WTC11 (cell line): Measurements from ENCODE around the gene CLCN6. TPM values are rescaled to one million over a fixed set of nuclear protein-coding genes. Genes with fewer than 3 reads are reported as not detected.

Experiments
- ATAC-seq: fragments of 200-7000 bp; cut with Tn5 transposase; 2 replicates; pipeline ENCODE4 v1.10.0; 2021; ENCODE audit warnings: mild to moderate bottlenecking, moderate library complexity
- CTCF ChIA-PET: fragments of 300-600 bp; sonication (Branson Sonifier 250); formaldehyde crosslinking; loops from one replicate; lab custom pipeline; 2021; ENCODE audit warnings: antibody characterized with exemption; lab: Charles Lee
- POLR2A ChIA-PET: fragments of 350-600 bp; sonication (Branson Sonifier 250); formaldehyde crosslinking; loops from one replicate; lab custom pipeline; 2021; ENCODE audit warnings: antibody characterized with exemption; lab: Charles Lee
- DNase-seq: peaks from one replicate; pipeline ENCODE4 v3.0.0; 2021; ENCODE audit warnings: low spot score
- H3K27ac Mint-ChIP-seq: 2 replicates; pipeline ENCODE4 v1.8.0; 2021; ENCODE audit warnings: mixed read lengths
- H3K27me3 Mint-ChIP-seq: 2 replicates; pipeline ENCODE4 v1.8.0; 2021; ENCODE audit warnings: low read depth, mild to moderate bottlenecking, moderate library complexity, mixed read lengths
- H3K36me3 Mint-ChIP-seq: 2 replicates; pipeline ENCODE4 v1.8.0; 2021; ENCODE audit warnings: mixed read lengths
- H3K4me1 Mint-ChIP-seq: 2 replicates; pipeline ENCODE4 v1.8.0; 2022; ENCODE audit warnings: mixed read lengths
- H3K4me3 Mint-ChIP-seq: 2 replicates; pipeline ENCODE4 v1.8.0; 2021; ENCODE audit warnings: mild to moderate bottlenecking, moderate library complexity, mixed read lengths
- H3K9me3 Mint-ChIP-seq: 2 replicates; pipeline ENCODE4 v1.8.0; 2021; ENCODE audit warnings: mixed read lengths
- AR ChIP-seq: fragments of 250-450 bp; sonication (Bioruptor Pico); IDR thresholded peaks from 2 replicates; pipeline ENCODE4 v1.9.0; 2021; ENCODE audit warnings: mild to moderate bottlenecking
- CBFB ChIP-seq: sonication (generic); formaldehyde crosslinking; IDR thresholded peaks from 2 replicates; pipeline ENCODE4 v1.8.1; 2022; ENCODE audit warnings: mild to moderate bottlenecking, low read depth, missing genetic modification reagents
- ERG ChIP-seq: fragments of 250-450 bp; sonication (Bioruptor Pico); IDR thresholded peaks from 2 replicates; pipeline ENCODE4 v1.8.0; 2021; ENCODE audit warnings: mild to moderate bottlenecking
- ETV6 ChIP-seq: sonication (generic); formaldehyde crosslinking; IDR thresholded peaks from 2 replicates; pipeline ENCODE4 v1.8.1; 2022; ENCODE audit warnings: mild to moderate bottlenecking, missing genetic modification reagents
- FOXJ3 ChIP-seq: sonication (generic); formaldehyde crosslinking; IDR thresholded peaks from 2 replicates; pipeline ENCODE4 v1.9.0; 2021; ENCODE audit warnings: missing genetic modification reagents, mild to moderate bottlenecking, borderline replicate concordance
- GRHL2 ChIP-seq: fragments of 250-450 bp; sonication (Bioruptor Pico); IDR thresholded peaks from 2 replicates; pipeline ENCODE4 v1.8.0; 2022; ENCODE audit warnings: mild to moderate bottlenecking, moderate library complexity; ENCODE audit not compliant: insufficient replicate concordance, severe bottlenecking
- JAZF1 ChIP-seq: fragments of 250-450 bp; sonication (Bioruptor Pico); IDR thresholded peaks from 2 replicates; pipeline ENCODE4 v1.9.0; 2021; ENCODE audit warnings: moderate library complexity, mild to moderate bottlenecking, inconsistent platforms
- OVOL2 ChIP-seq: fragments of 250-450 bp; sonication (Bioruptor Pico); IDR thresholded peaks from 2 replicates; pipeline ENCODE4 v1.9.0; 2021; ENCODE audit warnings: mild to moderate bottlenecking, borderline replicate concordance
- PRRX2 ChIP-seq: fragments of 250-450 bp; sonication (Bioruptor Pico); IDR thresholded peaks from 2 replicates; pipeline ENCODE4 v1.8.0; 2021; ENCODE audit warnings: mild to moderate bottlenecking
- RELA ChIP-seq: sonication (generic); formaldehyde crosslinking; IDR thresholded peaks from 2 replicates; pipeline ENCODE4 v1.8.1; 2022; ENCODE audit warnings: missing genetic modification reagents, mild to moderate bottlenecking, borderline replicate concordance
- ZBTB21 ChIP-seq: sonication (generic); formaldehyde crosslinking; IDR thresholded peaks from 2 replicates; pipeline ENCODE4 v1.8.1; 2023; ENCODE audit warnings: mild to moderate bottlenecking, missing genetic modification reagents, borderline replicate concordance
- ZBTB43 ChIP-seq: sonication (generic); formaldehyde crosslinking; IDR thresholded peaks from 2 replicates; pipeline ENCODE4 v1.8.1; 2023; ENCODE audit warnings: mild to moderate bottlenecking, missing genetic modification reagents
- ZNF281 ChIP-seq: sonication (generic); formaldehyde crosslinking; IDR thresholded peaks from 2 replicates; pipeline ENCODE4 v1.8.0; 2023; ENCODE audit warnings: mild to moderate bottlenecking, missing genetic modification reagents
- ZSCAN18 ChIP-seq: fragments of 250-450 bp; sonication (Bioruptor Pico); IDR thresholded peaks from 2 replicates; pipeline ENCODE4 v2.1.2; 2022; ENCODE audit warnings: mild to moderate bottlenecking, moderate library complexity
- total RNA-seq: library from RNA; stranded (reverse); gene quantifications from 3 replicates; pipeline ENCODE4 v1.2.3, GENCODE V29; 2021
- TF ChIP-seq, protein P1 (sequence below): fragments of 250-450 bp; sonication (Bioruptor Pico); IDR thresholded peaks from 2 replicates; pipeline ENCODE4 v1.9.0; 2021; ENCODE audit warnings: mild to moderate bottlenecking

The CLCN6 gene
- total RNA-seq, 1 experiment from 2014 or later = 22.3 TPM

- Mint-ChIP-seq H3K4me1 (no peaks in the 10 kb centered on the region), H3K27ac (no peak overlapping the region), H3K36me3 (peaks cover 69% of the 10 kb centered on the region), H3K9me3 (no peaks in the 10 kb centered on the region), H3K4me3 (no peak overlapping the region), H3K27me3 (no peaks in the 10 kb centered on the region)
- DNase-seq (no peak), ATAC-seq (no peak)
- TF ChIP-seq ZBTB21 (no peak), RELA (CRISPR knock-in tag) (no peak), JAZF1 (CRISPR knock-in tag) (no peak)
- ChIA-PET POLR2A (no interaction called here), CTCF (interaction anchor here (0.6 kb wide), 1 partner anchor 11 kb away, joined by 3 read pairs; no protein-coding TSS in a partner anchor)
Observed at GRCh38 chr1:11835441-11836225, 29.6 kb downstream of the CLCN6 start.

GRCh38 chr1:11836955-11837766, 31.2 kb downstream of the CLCN6 start:
- no peak for ATAC-seq

More at GRCh38 chr1:11836955-11837766, 31.2 kb downstream of the CLCN6 start:
- DNase-seq = no peak
- no peak overlapping the region for H3K4me3 Mint-ChIP-seq
- no peak overlapping the region for H3K27ac Mint-ChIP-seq
- CTCF ChIA-PET = interaction anchor here (1.2 to 3.0 kb wide), 8 partner anchors 22 to 799 kb away, joined by 4 to 44 read pairs (median 11); partner anchors contain the start of genes MFN2 and NPPB
- no peaks in the 10 kb centered on the region for H3K9me3 Mint-ChIP-seq
- TF ChIP-seq CBFB (CRISPR knock-in tag) (no peak), PRRX2 (no peak), AR (CRISPR knock-in tag) (no peak), ZSCAN18 (CRISPR knock-in tag) (no peak), ZBTB43 (no peak), FOXJ3 (CRISPR knock-in tag) (no peak), OVOL2 (no peak), ERG (CRISPR knock-in tag) (no peak), GRHL2 (CRISPR knock-in tag) (no peak), ETV6 (CRISPR knock-in tag) (no peak), ZNF281 (no peak)
- TF ChIP-seq, protein P1, sequence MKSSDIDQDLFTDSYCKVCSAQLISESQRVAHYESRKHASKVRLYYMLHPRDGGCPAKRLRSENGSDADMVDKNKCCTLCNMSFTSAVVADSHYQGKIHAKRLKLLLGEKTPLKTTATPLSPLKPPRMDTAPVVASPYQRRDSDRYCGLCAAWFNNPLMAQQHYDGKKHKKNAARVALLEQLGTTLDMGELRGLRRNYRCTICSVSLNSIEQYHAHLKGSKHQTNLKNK (CRISPR knock-in tag) = no peak
- POLR2A ChIA-PET = no interaction called here
- no peaks in the 10 kb centered on the region for H3K4me1 Mint-ChIP-seq
- no peaks in the 10 kb centered on the region for H3K27me3 Mint-ChIP-seq
- peaks cover 76% of the 10 kb centered on the region for H3K36me3 Mint-ChIP-seq
